H9 (cell line): ENCODE measurements around the gene SGF29. TPM values are rescaled to one million over a fixed set of nuclear protein-coding genes. Genes with fewer than 3 reads are reported as not detected.

Experiments used
- DNase-seq: peaks from one replicate; pipeline ENCODE4 v3.0.0-alpha.2; 2017
- H2AFZ ChIP-seq: one replicate; pipeline ENCODE4 v1.6.1; 2013; ENCODE audit warnings: mild to moderate bottlenecking, low read length, control low read depth, moderate library complexity
- H2AK5ac ChIP-seq: 2 replicates; pipeline ENCODE4 v1.6.1; 2013; ENCODE audit warnings: low read length, control low read depth, mixed read lengths; ENCODE audit not compliant: insufficient read length
- H2BK120ac ChIP-seq: one replicate; pipeline ENCODE4 v1.6.1; 2013; ENCODE audit warnings: low read depth, mild to moderate bottlenecking, low read length, control low read depth, inconsistent platforms; ENCODE audit not compliant: poor library complexity, severe bottlenecking
- H2BK12ac ChIP-seq: 2 replicates; pipeline ENCODE4 v1.6.1; 2013; ENCODE audit warnings: low read length, control low read depth, mixed read lengths, low read depth; ENCODE audit not compliant: insufficient read length
- H2BK15ac ChIP-seq: 2 replicates; pipeline ENCODE4 v1.6.1; 2013; ENCODE audit warnings: low read depth, low read length, control low read depth
- H2BK20ac ChIP-seq: one replicate; pipeline ENCODE4 v1.6.1; 2013; ENCODE audit warnings: low read depth, mild to moderate bottlenecking, low read length, control low read depth, inconsistent platforms; ENCODE audit not compliant: poor library complexity, severe bottlenecking
- H2BK5ac ChIP-seq: 2 replicates; pipeline ENCODE4 v1.6.1; 2013; ENCODE audit warnings: low read length, control low read depth, mixed read lengths; ENCODE audit not compliant: insufficient read length
- H3K14ac ChIP-seq: 2 replicates; pipeline ENCODE4 v1.6.1; 2013; ENCODE audit warnings: low read length, control low read depth; ENCODE audit not compliant: insufficient read depth
- H3K18ac ChIP-seq: 2 replicates; pipeline ENCODE4 v1.6.1; 2013; ENCODE audit warnings: low read depth, mild to moderate bottlenecking, mixed read lengths, low read length, control low read depth; ENCODE audit not compliant: insufficient read length
- H3K23ac ChIP-seq: 2 replicates; pipeline ENCODE4 v1.6.1; 2013; ENCODE audit warnings: low read length, control low read depth, mixed read lengths, low read depth; ENCODE audit not compliant: insufficient read length
- H3K23me2 ChIP-seq: 2 replicates; pipeline ENCODE4 v1.6.1; 2013; ENCODE audit warnings: low read depth, mild to moderate bottlenecking, mixed read lengths, low read length, control low read depth; ENCODE audit not compliant: insufficient read length, poor library complexity, severe bottlenecking
- H3K27ac ChIP-seq: 2 replicates; pipeline ENCODE4 v1.5.1; 2013; ENCODE audit warnings: low read length, control low read depth, mixed read lengths, low read depth; ENCODE audit not compliant: insufficient read length
- H3K27me3 ChIP-seq: 2 replicates; pipeline ENCODE4 v1.6.1; 2013; ENCODE audit warnings: low read length, control low read depth, inconsistent platforms; ENCODE audit not compliant: insufficient read depth
- H3K4ac ChIP-seq: 2 replicates; pipeline ENCODE4 v1.6.1; 2013; ENCODE audit warnings: low read depth, mild to moderate bottlenecking, control low read depth, inconsistent platforms, low read length, moderate library complexity
- H3K4me1 ChIP-seq: 2 replicates; pipeline ENCODE4 v1.6.1; 2013; ENCODE audit warnings: low read length, control low read depth, inconsistent platforms; ENCODE audit not compliant: insufficient read depth
- H3K4me2 ChIP-seq: 2 replicates; pipeline ENCODE4 v1.6.1; 2013; ENCODE audit warnings: low read length, control low read depth, mixed read lengths; ENCODE audit not compliant: insufficient read length, insufficient read depth
- H3K56ac ChIP-seq: 2 replicates; pipeline ENCODE4 v1.6.1; 2013; ENCODE audit warnings: low read depth, mild to moderate bottlenecking, mixed read lengths, low read length, control low read depth; ENCODE audit not compliant: insufficient read length
- H3K79me1 ChIP-seq: 2 replicates; pipeline ENCODE4 v1.6.1; 2013; ENCODE audit warnings: low read depth, mild to moderate bottlenecking, moderate library complexity, low read length, control low read depth, inconsistent platforms; ENCODE audit not compliant: insufficient read depth, poor library complexity, severe bottlenecking
- H3K79me2 ChIP-seq: 2 replicates; pipeline ENCODE4 v1.6.1; 2013; ENCODE audit warnings: low read length, control low read depth, inconsistent platforms; ENCODE audit not compliant: insufficient read depth
- H3K9ac ChIP-seq: 2 replicates; pipeline ENCODE4 v1.6.1; 2013; ENCODE audit warnings: low read length, control low read depth, mixed read lengths; ENCODE audit not compliant: insufficient read length; ENCODE audit errors: extremely low read depth
- H3K9me3 ChIP-seq: one replicate; pipeline ENCODE4 v1.6.1; 2013; ENCODE audit warnings: low read depth, low read length, inconsistent platforms; ENCODE audit not compliant: control insufficient read depth
- H3T11ph ChIP-seq: one replicate; pipeline ENCODE4 v1.6.1; 2013; ENCODE audit warnings: mild to moderate bottlenecking, low read length, control low read depth, inconsistent platforms
- H4K20me1 ChIP-seq: one replicate; pipeline ENCODE4 v1.6.1; 2013; ENCODE audit not compliant: control insufficient read depth, insufficient read length, insufficient read depth
- H4K5ac ChIP-seq: 2 replicates; pipeline ENCODE4 v1.6.1; 2013; ENCODE audit warnings: low read depth, mild to moderate bottlenecking, mixed read lengths, low read length, control low read depth; ENCODE audit not compliant: insufficient read length
- H4K8ac ChIP-seq: replicated peaks from 2 replicates; pipeline ENCODE4 v1.6.1; 2013; ENCODE audit warnings: low read length, control low read depth, mixed read lengths, low read depth; ENCODE audit not compliant: insufficient read length
- H4K91ac ChIP-seq: 2 replicates; pipeline ENCODE4 v1.6.1; 2013; ENCODE audit warnings: low read depth, mild to moderate bottlenecking, moderate library complexity, mixed read lengths, low read length, control low read depth; ENCODE audit not compliant: insufficient read length
- H3K27ac Mint-ChIP-seq, 3 experiments: 2 replicates in 2 of 3; 3 replicates in 1 of 3; pipeline ENCODE4 v1.8.0; 2020 to 2021; ENCODE audit warnings: mixed read lengths in 3 of 3, mild to moderate bottlenecking in 1 of 3, moderate library complexity in 1 of 3
- H3K27me3 Mint-ChIP-seq: 2 replicates; pipeline ENCODE4 v1.8.0; 2021; ENCODE audit warnings: low read depth, mild to moderate bottlenecking, moderate library complexity, mixed read lengths
- H3K36me3 Mint-ChIP-seq, 3 experiments: 2 replicates in 2 of 3; 3 replicates in 1 of 3; pipeline ENCODE4 v1.8.0; 2020 to 2021; ENCODE audit warnings: low read depth in 3 of 3, mixed read lengths in 3 of 3; ENCODE audit not compliant: insufficient read depth in 1 of 3
- H3K4me1 Mint-ChIP-seq, 2 experiments: 2 replicates each; pipeline ENCODE4 v1.8.0; 2020; ENCODE audit warnings: mixed read lengths in 2 of 2
- H3K4me3 Mint-ChIP-seq, 2 experiments: 2 replicates in 1 of 2; 3 replicates in 1 of 2; pipeline ENCODE4 v1.8.0; 2020 to 2021; ENCODE audit warnings: mild to moderate bottlenecking in 2 of 2, mixed read lengths in 2 of 2, moderate library complexity in 1 of 2
- H3K9me3 Mint-ChIP-seq, 2 experiments: 2 replicates in 1 of 2; 3 replicates in 1 of 2; pipeline ENCODE4 v1.8.0; 2020; ENCODE audit warnings: mild to moderate bottlenecking in 2 of 2, mixed read lengths in 2 of 2, moderate library complexity in 1 of 2
- WGBS: extraction: QIAGEN DNeasy Blood & Tissue Kit; methylation state at CpG from one replicate; pipeline ENCODE4 v1.1.7; 2013; ENCODE audit warnings: missing lambda C conversion rate, low lambda C conversion rate, mixed read lengths; ENCODE audit not compliant: insufficient read length; ENCODE audit errors: extremely low coverage; 5-methylcytosine and 5-hydroxymethylcytosine counted together
- total RNA-seq: library from RNA; stranded (reverse); gene quantifications from 2 replicates; pipeline ENCODE4 v1.2.1, GENCODE V29; 2021
- TF ChIP-seq, protein P1 (sequence below): fragments of 200-600 bp; sonication (generic); conservative IDR thresholded peaks from 3 replicates; pipeline ENCODE4 v1.8.0; 2021; ENCODE audit warnings: antibody characterized with exemption, mild to moderate bottlenecking

Gene SGF29
- total RNA-seq, 1 experiment from 2014 or later = 24.8 TPM

DNA sequence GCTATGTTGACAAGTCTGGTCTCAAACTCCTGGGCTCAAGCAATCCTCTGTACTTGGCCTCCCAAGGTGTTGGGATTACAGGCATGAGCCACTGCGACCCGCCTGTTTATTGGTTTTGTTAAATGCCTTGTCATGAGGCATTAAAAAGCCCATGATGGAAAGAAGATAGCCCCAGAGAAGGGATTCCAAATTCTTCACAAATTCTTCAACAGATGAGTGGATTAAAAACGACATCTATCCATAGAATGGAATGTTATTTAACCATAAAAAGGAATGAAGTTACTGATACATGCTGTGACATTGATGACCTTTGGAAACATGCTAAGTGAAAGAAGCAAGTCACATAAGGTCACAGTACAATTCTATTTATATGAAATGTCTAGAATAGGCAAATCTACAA, 4.7 kb downstream of the SGF29 start:
- H2AK5ac ChIP-seq = no peak overlapping the region
- H2BK15ac ChIP-seq = no peak overlapping the region
- no peak overlapping the region for H2BK20ac ChIP-seq
- no peak overlapping the region for H3K4me2 ChIP-seq
- H4K91ac ChIP-seq = no peak overlapping the region
- H4K20me1 ChIP-seq = no peaks in the 10 kb centered on the region
- Mint-ChIP-seq H3K27ac (no peak overlapping the region), H3K4me3 (no peak overlapping the region), H3K4me1 (peaks cover 5% of the 10 kb centered on the region in 2 experiments), H3K9me3 (no peaks in the 10 kb centered on the region), H3K27me3 (no peaks in the 10 kb centered on the region), H3K36me3 (peaks cover 10 to 22% (median 16%) of the 10 kb centered on the region in 3 experiments)
- no peaks in the 10 kb centered on the region for H3K9me3 ChIP-seq
- no peak overlapping the region for H3K27ac ChIP-seq
- no peak overlapping the region for H3K9ac ChIP-seq
- H3K14ac ChIP-seq = no peak overlapping the region
- H3K56ac ChIP-seq = no peak overlapping the region
- H2BK5ac ChIP-seq = no peak overlapping the region
- WGBS = no CpG with 5 or more reads among the region's 3 CpGs
- H3T11ph ChIP-seq = no peak overlapping the region
- H3K18ac ChIP-seq = no peak overlapping the region
- H2AFZ ChIP-seq = no peak overlapping the region
- no peak for DNase-seq
- H3K4ac ChIP-seq = no peak overlapping the region
- H4K5ac ChIP-seq = no peak overlapping the region
- H3K4me1 ChIP-seq = no peaks in the 10 kb centered on the region
- TF ChIP-seq, protein P1, sequence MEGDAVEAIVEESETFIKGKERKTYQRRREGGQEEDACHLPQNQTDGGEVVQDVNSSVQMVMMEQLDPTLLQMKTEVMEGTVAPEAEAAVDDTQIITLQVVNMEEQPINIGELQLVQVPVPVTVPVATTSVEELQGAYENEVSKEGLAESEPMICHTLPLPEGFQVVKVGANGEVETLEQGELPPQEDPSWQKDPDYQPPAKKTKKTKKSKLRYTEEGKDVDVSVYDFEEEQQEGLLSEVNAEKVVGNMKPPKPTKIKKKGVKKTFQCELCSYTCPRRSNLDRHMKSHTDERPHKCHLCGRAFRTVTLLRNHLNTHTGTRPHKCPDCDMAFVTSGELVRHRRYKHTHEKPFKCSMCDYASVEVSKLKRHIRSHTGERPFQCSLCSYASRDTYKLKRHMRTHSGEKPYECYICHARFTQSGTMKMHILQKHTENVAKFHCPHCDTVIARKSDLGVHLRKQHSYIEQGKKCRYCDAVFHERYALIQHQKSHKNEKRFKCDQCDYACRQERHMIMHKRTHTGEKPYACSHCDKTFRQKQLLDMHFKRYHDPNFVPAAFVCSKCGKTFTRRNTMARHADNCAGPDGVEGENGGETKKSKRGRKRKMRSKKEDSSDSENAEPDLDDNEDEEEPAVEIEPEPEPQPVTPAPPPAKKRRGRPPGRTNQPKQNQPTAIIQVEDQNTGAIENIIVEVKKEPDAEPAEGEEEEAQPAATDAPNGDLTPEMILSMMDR = no peak
- H2BK12ac ChIP-seq = no peak overlapping the region
- H4K8ac ChIP-seq = no peak overlapping the region
- H3K79me2 ChIP-seq = no peaks in the 10 kb centered on the region
- H2BK120ac ChIP-seq = no peak overlapping the region
- H3K27me3 ChIP-seq = no peaks in the 10 kb centered on the region
- no peaks in the 10 kb centered on the region for H3K79me1 ChIP-seq
- no peaks in the 10 kb centered on the region for H3K23me2 ChIP-seq
- no peak overlapping the region for H3K23ac ChIP-seq
